NCI-H748 (cell line): ENCODE results near the gene NGEF.

Experiments
- DNase-seq: peaks from one replicate; lab custom pipeline; 2025; ENCODE audit not compliant: unreplicated experiment; lab: John Stamatoyannopoulos, UW

NGEF gene

GRCh38 chr2:232976176-232976575, 36.9 kb downstream of the NGEF start:
- no peak for DNase-seq

- DNase-seq, result no peak
Observed at GRCh38 chr2:232974396-232974795, 38.7 kb downstream of the NGEF start.

- DNase-seq, result no peak
Observed at GRCh38 chr2:232973796-232974195, 39.3 kb downstream of the NGEF start.

DNA sequence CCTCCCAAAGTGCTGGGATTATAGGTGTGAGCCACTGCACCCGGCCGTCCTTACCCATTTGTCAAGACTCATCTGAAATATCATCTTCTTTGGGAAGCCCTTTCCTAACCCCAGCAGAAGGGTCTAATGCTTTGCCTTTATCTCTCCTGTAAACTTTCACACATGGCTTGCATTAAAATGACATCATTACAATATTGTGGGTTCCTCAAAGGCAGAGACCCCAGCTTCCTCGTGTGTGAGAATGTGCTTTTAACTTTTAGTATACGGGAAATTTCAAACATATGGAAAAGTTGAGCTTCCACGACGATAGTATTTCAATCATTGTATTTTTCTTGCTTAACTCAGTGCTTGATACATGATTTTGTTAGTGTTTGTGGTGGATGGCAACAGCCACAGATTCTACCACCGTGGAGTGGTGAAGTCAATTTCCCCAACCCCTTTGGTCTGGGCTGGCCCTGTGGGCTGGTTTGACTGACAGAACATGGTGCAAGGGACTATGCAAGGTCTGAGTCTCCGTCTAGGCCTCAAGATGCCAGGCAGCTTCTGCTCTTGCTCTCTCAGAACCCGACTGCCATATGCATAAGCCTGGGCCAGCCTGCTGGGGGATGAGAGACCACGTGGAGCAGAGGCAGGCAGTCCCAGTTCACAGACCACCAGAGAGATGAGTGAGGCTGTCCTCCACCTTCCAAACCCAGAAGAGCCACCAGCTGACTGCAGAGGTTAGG, 39.9 kb downstream of the NGEF start:
- DNase-seq, result no peak

GRCh38 chr2:232971744-232972143, 41.3 kb downstream of the NGEF start:
- DNase-seq, result no peak

DNA sequence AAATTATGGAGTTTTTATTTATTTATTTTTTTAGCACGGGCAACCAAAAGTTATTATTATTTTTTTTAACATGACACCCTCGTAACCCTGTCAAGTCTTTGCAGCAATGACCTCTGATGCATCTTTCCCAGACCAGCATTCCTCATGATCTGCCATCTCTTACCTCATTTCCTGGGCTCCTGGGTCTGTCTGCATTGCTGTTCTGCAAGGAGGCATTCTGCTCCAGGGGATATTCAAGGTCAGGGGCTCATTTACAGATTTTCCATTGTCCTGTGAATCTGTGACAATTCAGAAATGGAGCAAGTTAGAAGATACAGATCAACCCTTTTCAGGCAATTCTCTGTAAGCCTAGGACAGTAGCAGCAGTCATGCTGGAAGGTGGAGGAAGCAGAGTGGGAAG, 43.0 kb downstream of the NGEF start:
- DNase-seq, result no peak

GRCh38 chr2:232967474-232967873, 45.6 kb downstream of the NGEF start:
- no peak for DNase-seq

- DNase-seq, result no peak
Observed at GRCh38 chr2:232966122-232966521, 46.9 kb downstream of the NGEF start.

- no peak for DNase-seq
Observed at GRCh38 chr2:232963913-232964312, 49.1 kb downstream of the NGEF start.

GRCh38 chr2:232960862-232961261, 52.2 kb downstream of the NGEF start:
- DNase-seq, result no peak

DNA sequence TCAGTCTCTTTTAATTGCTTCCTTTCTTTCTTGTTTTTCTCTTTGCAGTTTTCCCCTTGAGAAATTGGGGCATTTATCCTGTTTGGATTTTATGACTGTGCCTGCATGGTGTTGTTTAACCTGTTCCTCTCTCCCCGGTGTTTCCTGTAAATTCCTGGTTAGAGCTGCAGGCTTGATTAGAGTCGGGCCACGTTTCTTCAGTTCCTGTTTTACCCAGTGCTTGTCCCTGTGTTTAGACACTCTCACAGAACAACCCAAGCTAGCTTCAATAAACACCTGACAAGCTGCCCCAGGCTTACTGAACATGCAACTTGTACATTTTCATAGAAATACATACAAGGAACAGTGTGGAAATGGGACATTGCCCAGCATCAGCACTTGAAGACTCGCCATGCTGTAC, 53.9 kb downstream of the NGEF start:
- no peak for DNase-seq

- no peak for DNase-seq
Observed at GRCh38 chr2:232957657-232958090, 55.4 kb downstream of the NGEF start.

GRCh38 chr2:232955856-232956255, 57.2 kb downstream of the NGEF start:
- DNase-seq, result no peak

GRCh38 chr2:232954691-232955090, 58.4 kb downstream of the NGEF start:
- no peak for DNase-seq

GRCh38 chr2:232951891-232952290, 61.2 kb downstream of the NGEF start:
- no peak for DNase-seq

DNA sequence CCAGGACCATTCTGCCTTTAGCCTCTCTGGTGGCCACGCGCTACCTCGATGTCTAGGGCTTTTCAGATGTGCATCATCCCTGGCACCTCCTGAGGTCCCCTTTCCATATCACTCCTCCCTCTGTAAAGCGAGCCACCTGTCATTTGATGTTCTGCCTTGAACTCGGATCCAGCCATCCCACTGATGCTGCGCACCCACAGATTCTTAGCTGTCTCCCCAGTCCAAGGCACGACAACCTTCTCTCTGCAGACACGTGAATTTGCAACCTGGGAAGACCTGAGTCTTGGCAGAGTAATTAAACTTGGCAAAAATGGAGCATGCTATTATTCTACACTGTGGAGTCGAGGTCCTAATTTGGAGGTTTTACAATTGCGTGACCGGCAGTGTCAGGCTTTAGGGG, 61.9 kb downstream of the NGEF start:
- no peak for DNase-seq

- DNase-seq, result no peak
Observed at GRCh38 chr2:232950751-232951150, 62.3 kb downstream of the NGEF start.

GRCh38 chr2:232949016-232949415, 64.0 kb downstream of the NGEF start:
- no peak for DNase-seq

GRCh38 chr2:232942831-232943230, 70.2 kb downstream of the NGEF start:
- DNase-seq, result no peak

- DNase-seq, result no peak
Observed at GRCh38 chr2:232941912-232942594, 71.0 kb downstream of the NGEF start.

DNA sequence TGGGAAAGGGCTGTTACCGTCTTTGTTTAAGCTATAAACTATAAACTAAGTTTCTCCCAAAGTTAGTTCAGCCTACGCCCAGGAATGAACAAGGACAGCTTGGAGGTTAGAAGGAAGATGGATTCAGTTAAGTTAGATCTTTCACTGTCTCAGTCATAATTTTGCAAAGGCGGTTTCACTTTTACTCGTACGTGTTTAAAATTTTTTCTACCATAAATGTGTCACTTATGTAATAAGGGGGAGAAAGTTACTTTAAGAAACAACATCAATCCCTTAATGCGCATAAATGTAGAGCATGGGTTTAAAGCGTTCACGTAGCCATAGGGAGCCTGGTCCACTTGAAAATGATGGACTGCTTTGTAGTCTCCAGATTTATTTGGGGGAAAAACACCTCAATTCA, 71.7 kb downstream of the NGEF start:
- DNase-seq, result no peak

DNA sequence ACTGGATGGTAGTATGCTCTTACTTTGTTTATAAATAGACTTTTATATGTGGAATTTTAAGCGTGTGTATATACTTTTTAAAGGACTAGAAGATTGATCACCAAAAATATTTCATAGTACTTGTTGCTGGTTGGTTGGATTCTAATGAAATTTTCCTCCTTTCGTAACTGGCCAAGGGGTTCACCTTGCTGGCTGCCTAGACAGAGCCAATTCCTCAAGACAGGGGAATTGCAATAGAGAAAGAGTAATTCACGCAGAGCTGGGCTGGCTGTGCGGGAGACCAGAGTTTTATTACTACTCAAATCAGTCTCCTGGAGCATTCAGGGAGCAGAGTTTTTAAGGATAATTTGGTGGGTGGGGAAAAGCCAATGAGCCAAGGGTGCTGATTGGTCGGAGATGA, 72.3 kb downstream of the NGEF start:
- no peak for DNase-seq
